GM19463 (cell line): Measurements from ENCODE around the gene PLEKHN1.
A peak's percentile ranks its signal among the peaks of the same experiment; 100 is the strongest.

Experiments
- ATAC-seq: cut with Tn5 transposase; IDR thresholded peaks from one replicate; pipeline ENCODE4 v1.9.1; 2021; ENCODE audit warnings: mild to moderate bottlenecking, moderate library complexity; ENCODE audit not compliant: unreplicated experiment

Gene PLEKHN1

GRCh38 chr1:959731-960362, 6.4 kb upstream of the PLEKHN1 start:
- no peak for ATAC-seq

- peak; percentile 52 for ATAC-seq
Observed at GRCh38 chr1:960363-961131, 5.7 kb upstream of the PLEKHN1 start, which contains the start of gene KLHL17. Gene KLHL17 (plus strand): TSS chr1:960584. CDS start chr1:960694, 110 bp downstream.

GRCh38 chr1:961132-961669, 5.1 kb upstream of the PLEKHN1 start:
- ATAC-seq = no peak

- no peak for ATAC-seq
Observed at GRCh38 chr1:962381-963300, 3.6 kb upstream of the PLEKHN1 start.

GRCh38 chr1:963301-963651, 3.0 kb upstream of the PLEKHN1 start:
- ATAC-seq = no peak

GRCh38 chr1:963746-964525, 2.3 kb upstream of the PLEKHN1 start:
- ATAC-seq = no peak

- no peak for ATAC-seq
Observed at GRCh38 chr1:964691-965525, 1.4 kb upstream of the PLEKHN1 start.

GRCh38 chr1:965526-966134, 652 bp upstream of the PLEKHN1 start:
- no peak for ATAC-seq

- ATAC-seq = peak; percentile 81
Observed at GRCh38 chr1:966704-967300, 520 bp downstream of the PLEKHN1 start.

GRCh38 chr1:967466-968343, 1.4 kb downstream of the PLEKHN1 start:
- no peak for ATAC-seq

GRCh38 chr1:969260-969855, 3.1 kb downstream of the PLEKHN1 start:
- ATAC-seq = no peak

- ATAC-seq = no peak
Observed at GRCh38 chr1:970242-970972, 4.1 kb downstream of the PLEKHN1 start.

GRCh38 chr1:970973-971730, 4.9 kb downstream of the PLEKHN1 start:
- ATAC-seq = no peak

GRCh38 chr1:971751-972506, 5.6 kb downstream of the PLEKHN1 start:
- ATAC-seq = no peak

- ATAC-seq = no peak
Observed at GRCh38 chr1:972726-973458, 6.6 kb downstream of the PLEKHN1 start.
